H9 (cell line): ENCODE results near the gene DGKD. TPM values are rescaled to one million over a fixed set of nuclear protein-coding genes. Genes with fewer than 3 reads are reported as not detected.

Experiments used
- DNase-seq: peaks from one replicate; pipeline ENCODE4 v3.0.0-alpha.2; 2017
- H2AFZ ChIP-seq: one replicate; pipeline ENCODE4 v1.6.1; 2013; ENCODE audit warnings: mild to moderate bottlenecking, low read length, control low read depth, moderate library complexity
- H2AK5ac ChIP-seq: 2 replicates; pipeline ENCODE4 v1.6.1; 2013; ENCODE audit warnings: low read length, control low read depth, mixed read lengths; ENCODE audit not compliant: insufficient read length
- H2BK120ac ChIP-seq: one replicate; pipeline ENCODE4 v1.6.1; 2013; ENCODE audit warnings: low read depth, mild to moderate bottlenecking, low read length, control low read depth, inconsistent platforms; ENCODE audit not compliant: poor library complexity, severe bottlenecking
- H2BK12ac ChIP-seq: 2 replicates; pipeline ENCODE4 v1.6.1; 2013; ENCODE audit warnings: low read length, control low read depth, mixed read lengths, low read depth; ENCODE audit not compliant: insufficient read length
- H2BK15ac ChIP-seq: 2 replicates; pipeline ENCODE4 v1.6.1; 2013; ENCODE audit warnings: low read depth, low read length, control low read depth
- H2BK20ac ChIP-seq: one replicate; pipeline ENCODE4 v1.6.1; 2013; ENCODE audit warnings: low read depth, mild to moderate bottlenecking, low read length, control low read depth, inconsistent platforms; ENCODE audit not compliant: poor library complexity, severe bottlenecking
- H2BK5ac ChIP-seq: 2 replicates; pipeline ENCODE4 v1.6.1; 2013; ENCODE audit warnings: low read length, control low read depth, mixed read lengths; ENCODE audit not compliant: insufficient read length
- H3K14ac ChIP-seq: 2 replicates; pipeline ENCODE4 v1.6.1; 2013; ENCODE audit warnings: low read length, control low read depth; ENCODE audit not compliant: insufficient read depth
- H3K18ac ChIP-seq: 2 replicates; pipeline ENCODE4 v1.6.1; 2013; ENCODE audit warnings: low read depth, mild to moderate bottlenecking, mixed read lengths, low read length, control low read depth; ENCODE audit not compliant: insufficient read length
- H3K23ac ChIP-seq: 2 replicates; pipeline ENCODE4 v1.6.1; 2013; ENCODE audit warnings: low read length, control low read depth, mixed read lengths, low read depth; ENCODE audit not compliant: insufficient read length
- H3K23me2 ChIP-seq: 2 replicates; pipeline ENCODE4 v1.6.1; 2013; ENCODE audit warnings: low read depth, mild to moderate bottlenecking, mixed read lengths, low read length, control low read depth; ENCODE audit not compliant: insufficient read length, poor library complexity, severe bottlenecking
- H3K27ac ChIP-seq: 2 replicates; pipeline ENCODE4 v1.5.1; 2013; ENCODE audit warnings: low read length, control low read depth, mixed read lengths, low read depth; ENCODE audit not compliant: insufficient read length
- H3K27me3 ChIP-seq: 2 replicates; pipeline ENCODE4 v1.6.1; 2013; ENCODE audit warnings: low read length, control low read depth, inconsistent platforms; ENCODE audit not compliant: insufficient read depth
- H3K4ac ChIP-seq: 2 replicates; pipeline ENCODE4 v1.6.1; 2013; ENCODE audit warnings: low read depth, mild to moderate bottlenecking, control low read depth, inconsistent platforms, low read length, moderate library complexity
- H3K4me1 ChIP-seq: 2 replicates; pipeline ENCODE4 v1.6.1; 2013; ENCODE audit warnings: low read length, control low read depth, inconsistent platforms; ENCODE audit not compliant: insufficient read depth
- H3K4me2 ChIP-seq: 2 replicates; pipeline ENCODE4 v1.6.1; 2013; ENCODE audit warnings: low read length, control low read depth, mixed read lengths; ENCODE audit not compliant: insufficient read length, insufficient read depth
- H3K56ac ChIP-seq: 2 replicates; pipeline ENCODE4 v1.6.1; 2013; ENCODE audit warnings: low read depth, mild to moderate bottlenecking, mixed read lengths, low read length, control low read depth; ENCODE audit not compliant: insufficient read length
- H3K79me1 ChIP-seq: 2 replicates; pipeline ENCODE4 v1.6.1; 2013; ENCODE audit warnings: low read depth, mild to moderate bottlenecking, moderate library complexity, low read length, control low read depth, inconsistent platforms; ENCODE audit not compliant: insufficient read depth, poor library complexity, severe bottlenecking
- H3K79me2 ChIP-seq: 2 replicates; pipeline ENCODE4 v1.6.1; 2013; ENCODE audit warnings: low read length, control low read depth, inconsistent platforms; ENCODE audit not compliant: insufficient read depth
- H3K9ac ChIP-seq: 2 replicates; pipeline ENCODE4 v1.6.1; 2013; ENCODE audit warnings: low read length, control low read depth, mixed read lengths; ENCODE audit not compliant: insufficient read length; ENCODE audit errors: extremely low read depth
- H3K9me3 ChIP-seq: one replicate; pipeline ENCODE4 v1.6.1; 2013; ENCODE audit warnings: low read depth, low read length, inconsistent platforms; ENCODE audit not compliant: control insufficient read depth
- H3T11ph ChIP-seq: one replicate; pipeline ENCODE4 v1.6.1; 2013; ENCODE audit warnings: mild to moderate bottlenecking, low read length, control low read depth, inconsistent platforms
- H4K20me1 ChIP-seq: one replicate; pipeline ENCODE4 v1.6.1; 2013; ENCODE audit not compliant: control insufficient read depth, insufficient read length, insufficient read depth
- H4K5ac ChIP-seq: 2 replicates; pipeline ENCODE4 v1.6.1; 2013; ENCODE audit warnings: low read depth, mild to moderate bottlenecking, mixed read lengths, low read length, control low read depth; ENCODE audit not compliant: insufficient read length
- H4K8ac ChIP-seq: replicated peaks from 2 replicates; pipeline ENCODE4 v1.6.1; 2013; ENCODE audit warnings: low read length, control low read depth, mixed read lengths, low read depth; ENCODE audit not compliant: insufficient read length
- H4K91ac ChIP-seq: 2 replicates; pipeline ENCODE4 v1.6.1; 2013; ENCODE audit warnings: low read depth, mild to moderate bottlenecking, moderate library complexity, mixed read lengths, low read length, control low read depth; ENCODE audit not compliant: insufficient read length
- H3K27ac Mint-ChIP-seq, 3 experiments: 2 replicates in 2 of 3; 3 replicates in 1 of 3; pipeline ENCODE4 v1.8.0; 2020 to 2021; ENCODE audit warnings: mixed read lengths in 3 of 3, mild to moderate bottlenecking in 1 of 3, moderate library complexity in 1 of 3
- H3K27me3 Mint-ChIP-seq: 2 replicates; pipeline ENCODE4 v1.8.0; 2021; ENCODE audit warnings: low read depth, mild to moderate bottlenecking, moderate library complexity, mixed read lengths
- H3K36me3 Mint-ChIP-seq, 3 experiments: 2 replicates in 2 of 3; 3 replicates in 1 of 3; pipeline ENCODE4 v1.8.0; 2020 to 2021; ENCODE audit warnings: low read depth in 3 of 3, mixed read lengths in 3 of 3; ENCODE audit not compliant: insufficient read depth in 1 of 3
- H3K4me1 Mint-ChIP-seq, 2 experiments: 2 replicates each; pipeline ENCODE4 v1.8.0; 2020; ENCODE audit warnings: mixed read lengths in 2 of 2
- H3K4me3 Mint-ChIP-seq, 2 experiments: 2 replicates in 1 of 2; 3 replicates in 1 of 2; pipeline ENCODE4 v1.8.0; 2020 to 2021; ENCODE audit warnings: mild to moderate bottlenecking in 2 of 2, mixed read lengths in 2 of 2, moderate library complexity in 1 of 2
- H3K9me3 Mint-ChIP-seq, 2 experiments: 2 replicates in 1 of 2; 3 replicates in 1 of 2; pipeline ENCODE4 v1.8.0; 2020; ENCODE audit warnings: mild to moderate bottlenecking in 2 of 2, mixed read lengths in 2 of 2, moderate library complexity in 1 of 2
- WGBS: extraction: QIAGEN DNeasy Blood & Tissue Kit; methylation state at CpG from one replicate; pipeline ENCODE4 v1.1.7; 2013; ENCODE audit warnings: missing lambda C conversion rate, low lambda C conversion rate, mixed read lengths; ENCODE audit not compliant: insufficient read length; ENCODE audit errors: extremely low coverage; 5-methylcytosine and 5-hydroxymethylcytosine counted together
- total RNA-seq: library from RNA; stranded (reverse); gene quantifications from 2 replicates; pipeline ENCODE4 v1.2.1, GENCODE V29; 2021
- TF ChIP-seq, protein P1 (sequence below): fragments of 200-600 bp; sonication (generic); conservative IDR thresholded peaks from 3 replicates; pipeline ENCODE4 v1.8.0; 2021; ENCODE audit warnings: antibody characterized with exemption, mild to moderate bottlenecking

DGKD gene
- total RNA-seq, 1 experiment from 2014 or later, result 20.7 TPM

DNA sequence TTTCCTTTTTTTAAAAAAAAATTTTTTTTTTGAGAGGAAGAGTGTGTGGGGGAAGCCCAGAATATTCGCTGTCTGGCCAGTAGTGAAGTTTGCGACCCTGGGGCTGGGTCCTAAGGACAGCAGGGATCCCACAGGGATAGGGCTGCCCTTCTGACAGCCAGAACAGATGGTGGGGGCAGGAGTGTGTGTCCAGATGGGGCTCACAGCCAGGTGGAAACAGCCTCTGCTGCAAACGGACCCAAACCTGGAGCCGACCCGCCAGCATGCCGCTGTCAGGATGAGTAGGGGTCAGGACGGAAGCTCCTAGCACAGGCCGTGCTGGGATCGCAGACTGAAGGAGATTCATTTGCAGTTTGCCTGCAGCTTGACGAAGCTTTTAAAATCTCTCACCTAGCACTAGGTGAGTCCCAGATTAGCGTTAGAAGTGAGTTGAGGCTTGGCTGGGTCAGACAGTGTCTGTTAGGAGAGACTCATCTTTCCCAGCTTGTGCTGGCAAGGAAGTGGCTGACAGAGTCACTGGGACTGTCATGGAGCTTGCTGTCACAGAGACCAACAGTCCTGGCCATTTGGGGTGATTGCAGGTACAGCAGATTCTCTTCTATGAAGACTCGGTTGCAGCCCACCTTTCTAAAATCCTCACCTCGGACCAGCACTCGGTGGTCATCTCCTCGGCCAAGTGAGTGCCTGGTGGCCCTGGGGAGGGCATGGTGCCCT, 93.4 kb downstream of the DGKD start:
- H2AK5ac ChIP-seq, result no peak overlapping the region
- H3K14ac ChIP-seq, result no peak overlapping the region
- no peak overlapping the region for H2BK20ac ChIP-seq
- TF ChIP-seq, protein P1, sequence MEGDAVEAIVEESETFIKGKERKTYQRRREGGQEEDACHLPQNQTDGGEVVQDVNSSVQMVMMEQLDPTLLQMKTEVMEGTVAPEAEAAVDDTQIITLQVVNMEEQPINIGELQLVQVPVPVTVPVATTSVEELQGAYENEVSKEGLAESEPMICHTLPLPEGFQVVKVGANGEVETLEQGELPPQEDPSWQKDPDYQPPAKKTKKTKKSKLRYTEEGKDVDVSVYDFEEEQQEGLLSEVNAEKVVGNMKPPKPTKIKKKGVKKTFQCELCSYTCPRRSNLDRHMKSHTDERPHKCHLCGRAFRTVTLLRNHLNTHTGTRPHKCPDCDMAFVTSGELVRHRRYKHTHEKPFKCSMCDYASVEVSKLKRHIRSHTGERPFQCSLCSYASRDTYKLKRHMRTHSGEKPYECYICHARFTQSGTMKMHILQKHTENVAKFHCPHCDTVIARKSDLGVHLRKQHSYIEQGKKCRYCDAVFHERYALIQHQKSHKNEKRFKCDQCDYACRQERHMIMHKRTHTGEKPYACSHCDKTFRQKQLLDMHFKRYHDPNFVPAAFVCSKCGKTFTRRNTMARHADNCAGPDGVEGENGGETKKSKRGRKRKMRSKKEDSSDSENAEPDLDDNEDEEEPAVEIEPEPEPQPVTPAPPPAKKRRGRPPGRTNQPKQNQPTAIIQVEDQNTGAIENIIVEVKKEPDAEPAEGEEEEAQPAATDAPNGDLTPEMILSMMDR, result no peak
- H3K18ac ChIP-seq, result no peak overlapping the region
- H2BK15ac ChIP-seq, result no peak overlapping the region
- H3K4me1 Mint-ChIP-seq, result peaks cover 7 to 15% of the 10 kb centered on the region in 2 experiments
- no peak overlapping the region for H2BK12ac ChIP-seq
- peaks cover 13 to 19% (median 13%) of the 10 kb centered on the region in 3 experiments for H3K36me3 Mint-ChIP-seq
- H2BK5ac ChIP-seq, result no peak overlapping the region
- no peaks in the 10 kb centered on the region; a peak in 1 of 5 replicates for H3K9me3 Mint-ChIP-seq
- H3K4me1 ChIP-seq, result 0 out of 2 replicates have a peak, but pooled peaks cover 2% of the 10 kb centered on the region
- no peak for DNase-seq
- H4K5ac ChIP-seq, result no peak overlapping the region
- H3T11ph ChIP-seq, result no peak overlapping the region
- no peak overlapping the region for H4K8ac ChIP-seq
- no peak overlapping the region for H3K27ac ChIP-seq
- no CpG with 5 or more reads among the region's 15 CpGs for WGBS
- H3K27me3 ChIP-seq, result no peaks in the 10 kb centered on the region
- no peaks in the 10 kb centered on the region for H3K23me2 ChIP-seq
- H3K27ac Mint-ChIP-seq, result no peak overlapping the region
- no peak overlapping the region for H3K9ac ChIP-seq
- no peaks in the 10 kb centered on the region; the same call in 1 of the 2 replicates for H3K27me3 Mint-ChIP-seq
- H4K20me1 ChIP-seq, result no peaks in the 10 kb centered on the region
- H3K56ac ChIP-seq, result no peak overlapping the region
- no peaks in the 10 kb centered on the region for H3K79me2 ChIP-seq
- H3K9me3 ChIP-seq, result no peaks in the 10 kb centered on the region
- no peak overlapping the region for H4K91ac ChIP-seq
- H3K4ac ChIP-seq, result no peak overlapping the region
- no peak overlapping the region for H2BK120ac ChIP-seq
- no peak overlapping the region for H2AFZ ChIP-seq
- no peak overlapping the region for H3K23ac ChIP-seq
- H3K4me2 ChIP-seq, result no peak overlapping the region
- H3K79me1 ChIP-seq, result no peaks in the 10 kb centered on the region
- no peak overlapping the region for H3K4me3 Mint-ChIP-seq
